K562 (cell line): ENCODE measurements around the gene SF3B4. TPM values are rescaled to one million over a fixed set of nuclear protein-coding genes. Genes with fewer than 3 reads are reported as not detected.

Experiments
- ATF1 ChIP-seq, 2 experiments: fragments of 450-650 bp in 1 of 2; IDR thresholded peaks; 2 replicates each; pipeline ENCODE4 v1.6.1; 2016; ENCODE audit warnings: missing compliant biosample characterization in 1 of 2, missing genetic modification characterization in 1 of 2
- C11orf30 ChIP-seq: fragments of 450-650 bp; IDR thresholded peaks from 2 replicates; pipeline ENCODE4 v1.6.1; 2016; ENCODE audit warnings: low read depth, mild to moderate bottlenecking
- CBX3 ChIP-seq, 2 experiments: IDR thresholded peaks; 1 replicate in 1 of 2; 2 replicates in 1 of 2; pipeline ENCODE4 v1.6.1; 2012; ENCODE audit warnings: inconsistent platforms in 2 of 2, low read length in 2 of 2, borderline replicate concordance in 1 of 2, control low read depth in 1 of 2
- EGR1 ChIP-seq: fragments of 450-650 bp; conservative IDR thresholded peaks from 2 replicates; pipeline ENCODE4 v1.6.1; 2017; ENCODE audit warnings: mild to moderate bottlenecking
- FUS ChIP-seq: fragments of 200-400 bp; formaldehyde crosslinking; optimal IDR thresholded peaks from 2 replicates; pipeline ENCODE3; 2017; ENCODE audit warnings: low read depth, low read length
- HES1 ChIP-seq: fragments of 450-650 bp; IDR thresholded peaks from 2 replicates; pipeline ENCODE4 v1.6.1; 2016; ENCODE audit warnings: low read depth, mild to moderate bottlenecking, moderate library complexity
- MEIS2 ChIP-seq: fragments of 450-650 bp; IDR thresholded peaks from 2 replicates; pipeline ENCODE4 v1.6.1; 2014; ENCODE audit warnings: mild to moderate bottlenecking; ENCODE audit not compliant: partially characterized antibody
- NFYB ChIP-seq: IDR thresholded peaks from 2 replicates; pipeline ENCODE4 v1.6.1; 2011; ENCODE audit warnings: mild to moderate bottlenecking, moderate library complexity; ENCODE audit not compliant: insufficient read length; ENCODE audit errors: extremely low read depth
- NR3C1 ChIP-seq: sonication (generic); formaldehyde crosslinking; IDR thresholded peaks from 2 replicates; pipeline ENCODE4 v1.8.1; 2022; ENCODE audit warnings: missing genetic modification reagents
- PHF8 ChIP-seq: fragments of 200-600 bp; sonication (generic); IDR thresholded peaks from 2 replicates; pipeline ENCODE4 v1.6.1; 2012; ENCODE audit warnings: mixed run types, mild to moderate bottlenecking, inconsistent platforms, low read length, moderate library complexity, borderline replicate concordance
- RBM17 ChIP-seq: fragments of 200-400 bp; formaldehyde crosslinking; IDR thresholded peaks from 2 replicates; pipeline ENCODE4 v1.6.1; 2017; ENCODE audit warnings: low read depth, mild to moderate bottlenecking, low read length, borderline replicate concordance
- SAP30 ChIP-seq: fragments of 200-600 bp; sonication (generic); IDR thresholded peaks from 2 replicates; pipeline ENCODE4 v1.6.1; 2012; ENCODE audit warnings: borderline replicate concordance, low read depth, mild to moderate bottlenecking, moderate library complexity, low read length, control low read depth, inconsistent platforms; ENCODE audit not compliant: insufficient read depth, poor library complexity, severe bottlenecking
- TAF1 ChIP-seq: IDR thresholded peaks from 2 replicates; pipeline ENCODE4 v1.6.1; 2011; ENCODE audit warnings: mild to moderate bottlenecking, low read length, moderate library complexity; ENCODE audit not compliant: insufficient read depth, control insufficient read depth, severe bottlenecking; ENCODE audit errors: extremely low read depth
- TRIM24 ChIP-seq, 2 experiments: fragments of 450-650 bp; IDR thresholded peaks; 2 replicates each; pipeline ENCODE4 v1.6.1; 2016
- ZBED1 ChIP-seq: IDR thresholded peaks from 2 replicates; pipeline ENCODE4 v1.6.1; 2014
- ZNF764 ChIP-seq: fragments of 250-450 bp; sonication (Bioruptor Pico); IDR thresholded peaks from 2 replicates; pipeline ENCODE4 v1.4.0; 2020; ENCODE audit warnings: low read depth, mild to moderate bottlenecking, moderate library complexity
- polyA plus RNA-seq, 8 experiments: library from polyadenylated mRNA; depleted of rRNA in 4 of 8; stranded (reverse) in 5 of 8; unstranded in 3 of 8; fragments of >200 nt; fragmentation: Nextera tagmentation in 2 of 8; fragmentation: Illumina TruSeq in 1 of 8; extraction: Ambion mirVana in 2 of 8; extraction: Trizol in 1 of 8; gene quantifications; 2 replicates each; pipeline versions ENCODE4 v1.2.1 to v1.2.3, GENCODE V29; 2011 to 2014; ENCODE audit warnings: inconsistent platforms in 1 of 8, missing spikeins in 1 of 8
- total RNA-seq, 7 experiments: library from RNA; depleted of rRNA in 6 of 7; stranded (reverse); fragments of >200 nt in 6 of 7; fragmentation: Illumina TruSeq in 2 of 7; extraction: Trizol in 2 of 7; gene quantifications; 2 replicates each; pipeline versions ENCODE4 v1.2.1 to v1.2.3, GENCODE V29; 2011 to 2021; ENCODE audit warnings: low replicate concordance in 1 of 7
- TF ChIP-seq, protein P1 (sequence below): sonication (generic); formaldehyde crosslinking; IDR thresholded peaks from 2 replicates; pipeline ENCODE4 v1.8.0; 2023; ENCODE audit warnings: mild to moderate bottlenecking, missing genetic modification reagents
- TF ChIP-seq, protein P2 (sequence below): fragments of 250-450 bp; sonication (Bioruptor Pico); IDR thresholded peaks from 2 replicates; pipeline ENCODE4 v1.8.0; 2022; ENCODE audit warnings: moderate library complexity, mild to moderate bottlenecking, inconsistent platforms
- TF ChIP-seq, protein P3 (sequence below): fragments of 250-450 bp; sonication (Bioruptor Pico); IDR thresholded peaks from 2 replicates; pipeline ENCODE4 v1.8.0; 2021; ENCODE audit warnings: moderate library complexity, mild to moderate bottlenecking, inconsistent platforms
- TF ChIP-seq, protein P4 (sequence below): fragments of 200-800 bp; sonication (Bioruptor generic); IDR thresholded peaks from 2 replicates; pipeline ENCODE4 v1.6.1; 2017; ENCODE audit warnings: missing genetic modification characterization, missing compliant biosample characterization

The SF3B4 gene
- total and polyA plus RNA-seq, 9 of the 15 experiments (the other 6 are each of a cell fraction or from before 2014, with no cell fraction given), result 3.0 to 88.0 (median 26.1) TPM

DNA sequence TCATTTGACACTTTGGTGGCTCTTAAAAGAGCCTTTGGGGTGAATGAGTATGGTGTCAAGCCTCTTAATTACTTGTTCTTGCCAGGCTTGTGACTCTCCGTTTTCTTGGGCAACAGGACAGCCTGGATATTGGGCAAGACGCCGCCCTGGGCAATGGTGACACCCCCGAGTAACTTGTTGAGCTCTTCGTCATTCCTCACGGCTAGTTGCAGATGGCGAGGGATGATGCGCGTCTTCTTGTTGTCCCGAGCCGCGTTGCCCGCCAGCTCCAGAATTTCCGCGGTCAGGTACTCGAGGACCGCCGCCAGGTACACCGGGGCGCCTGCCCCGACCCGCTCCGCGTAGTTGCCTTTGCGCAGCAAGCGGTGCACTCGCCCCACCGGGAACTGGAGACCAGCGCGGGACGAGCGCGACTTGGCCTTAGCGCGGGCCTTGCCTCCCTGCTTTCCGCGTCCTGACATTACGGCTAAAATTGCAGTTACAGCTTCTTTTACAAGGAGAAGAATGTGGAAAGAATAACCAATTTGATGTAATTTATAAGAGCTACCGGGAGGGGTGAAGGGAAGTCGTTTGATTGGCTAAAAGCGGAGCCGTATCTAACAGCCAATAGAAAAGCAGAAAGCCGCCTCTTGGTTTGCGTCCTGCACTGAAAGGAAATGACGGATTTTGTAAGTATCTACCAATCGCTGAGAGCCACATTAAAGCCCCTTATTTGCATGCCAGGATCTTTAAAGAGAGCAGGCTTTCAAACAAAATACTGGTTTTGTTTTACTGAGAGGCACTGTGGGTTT is 40.0 kb downstream of the SF3B4 start (continued):
- TF ChIP-seq, protein P1, sequence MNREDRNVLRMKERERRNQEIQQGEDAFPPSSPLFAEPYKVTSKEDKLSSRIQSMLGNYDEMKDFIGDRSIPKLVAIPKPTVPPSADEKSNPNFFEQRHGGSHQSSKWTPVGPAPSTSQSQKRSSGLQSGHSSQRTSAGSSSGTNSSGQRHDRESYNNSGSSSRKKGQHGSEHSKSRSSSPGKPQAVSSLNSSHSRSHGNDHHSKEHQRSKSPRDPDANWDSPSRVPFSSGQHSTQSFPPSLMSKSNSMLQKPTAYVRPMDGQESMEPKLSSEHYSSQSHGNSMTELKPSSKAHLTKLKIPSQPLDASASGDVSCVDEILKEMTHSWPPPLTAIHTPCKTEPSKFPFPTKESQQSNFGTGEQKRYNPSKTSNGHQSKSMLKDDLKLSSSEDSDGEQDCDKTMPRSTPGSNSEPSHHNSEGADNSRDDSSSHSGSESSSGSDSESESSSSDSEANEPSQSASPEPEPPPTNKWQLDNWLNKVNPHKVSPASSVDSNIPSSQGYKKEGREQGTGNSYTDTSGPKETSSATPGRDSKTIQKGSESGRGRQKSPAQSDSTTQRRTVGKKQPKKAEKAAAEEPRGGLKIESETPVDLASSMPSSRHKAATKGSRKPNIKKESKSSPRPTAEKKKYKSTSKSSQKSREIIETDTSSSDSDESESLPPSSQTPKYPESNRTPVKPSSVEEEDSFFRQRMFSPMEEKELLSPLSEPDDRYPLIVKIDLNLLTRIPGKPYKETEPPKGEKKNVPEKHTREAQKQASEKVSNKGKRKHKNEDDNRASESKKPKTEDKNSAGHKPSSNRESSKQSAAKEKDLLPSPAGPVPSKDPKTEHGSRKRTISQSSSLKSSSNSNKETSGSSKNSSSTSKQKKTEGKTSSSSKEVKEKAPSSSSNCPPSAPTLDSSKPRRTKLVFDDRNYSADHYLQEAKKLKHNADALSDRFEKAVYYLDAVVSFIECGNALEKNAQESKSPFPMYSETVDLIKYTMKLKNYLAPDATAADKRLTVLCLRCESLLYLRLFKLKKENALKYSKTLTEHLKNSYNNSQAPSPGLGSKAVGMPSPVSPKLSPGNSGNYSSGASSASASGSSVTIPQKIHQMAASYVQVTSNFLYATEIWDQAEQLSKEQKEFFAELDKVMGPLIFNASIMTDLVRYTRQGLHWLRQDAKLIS (CRISPR knock-in tag), result peak; percentile 98
- TF ChIP-seq MEIS2 (no peak), TAF1 (no peak), ZBED1 (peak; percentile 93), EGR1 (no peak), ZNF764 (no peak), TRIM24 (IDR thresholded peaks at IDR 0.05) (no peak), HES1 (no peak), NR3C1 (CRISPR knock-in tag) (no peak), C11orf30 (no peak; the same call in 1 of the 2 replicates), PHF8 (no peak), RBM17 (no peak), NFYB (peak; percentile 78), ATF1 (CRISPR knock-in tag; IDR thresholded peaks at IDR 0.05) (no peak; the same call in 1 of the 2 replicates), ATF1 (tag; IDR thresholded peaks at IDR 0.05) (peak; percentile 85), SAP30 (peak; percentile 49), CBX3 (IDR thresholded peaks at IDR 0.05; ENCODE audit: borderline replicate concordance in 1 of 2, low read length in 2 of 2) (peak in 1 of 2 experiments; percentile 46; a peak in 1 of 3 replicates), FUS (peak; percentile 98)
- TF ChIP-seq, protein P2, sequence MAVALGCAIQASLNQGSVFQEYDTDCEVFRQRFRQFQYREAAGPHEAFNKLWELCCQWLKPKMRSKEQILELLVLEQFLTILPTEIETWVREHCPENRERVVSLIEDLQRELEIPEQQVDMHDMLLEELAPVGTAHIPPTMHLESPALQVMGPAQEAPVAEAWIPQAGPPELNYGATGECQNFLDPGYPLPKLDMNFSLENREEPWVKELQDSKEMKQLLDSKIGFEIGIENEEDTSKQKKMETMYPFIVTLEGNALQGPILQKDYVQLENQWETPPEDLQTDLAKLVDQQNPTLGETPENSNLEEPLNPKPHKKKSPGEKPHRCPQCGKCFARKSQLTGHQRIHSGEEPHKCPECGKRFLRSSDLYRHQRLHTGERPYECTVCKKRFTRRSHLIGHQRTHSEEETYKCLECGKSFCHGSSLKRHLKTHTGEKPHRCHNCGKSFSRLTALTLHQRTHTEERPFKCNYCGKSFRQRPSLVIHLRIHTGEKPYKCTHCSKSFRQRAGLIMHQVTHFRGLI (CRISPR knock-in tag), result no peak
- TF ChIP-seq, protein P3, sequence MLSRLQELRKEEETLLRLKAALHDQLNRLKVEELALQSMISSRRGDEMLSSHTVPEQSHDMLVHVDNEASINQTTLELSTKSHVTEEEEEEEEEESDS (CRISPR knock-in tag), result no peak
- TF ChIP-seq, protein P4, sequence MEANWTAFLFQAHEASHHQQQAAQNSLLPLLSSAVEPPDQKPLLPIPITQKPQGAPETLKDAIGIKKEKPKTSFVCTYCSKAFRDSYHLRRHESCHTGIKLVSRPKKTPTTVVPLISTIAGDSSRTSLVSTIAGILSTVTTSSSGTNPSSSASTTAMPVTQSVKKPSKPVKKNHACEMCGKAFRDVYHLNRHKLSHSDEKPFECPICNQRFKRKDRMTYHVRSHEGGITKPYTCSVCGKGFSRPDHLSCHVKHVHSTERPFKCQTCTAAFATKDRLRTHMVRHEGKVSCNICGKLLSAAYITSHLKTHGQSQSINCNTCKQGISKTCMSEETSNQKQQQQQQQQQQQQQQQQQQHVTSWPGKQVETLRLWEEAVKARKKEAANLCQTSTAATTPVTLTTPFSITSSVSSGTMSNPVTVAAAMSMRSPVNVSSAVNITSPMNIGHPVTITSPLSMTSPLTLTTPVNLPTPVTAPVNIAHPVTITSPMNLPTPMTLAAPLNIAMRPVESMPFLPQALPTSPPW (CRISPR knock-in tag), result peak; percentile 23
